Activated CD8-positive, alpha-beta memory T cell treated with anti-CD3 and anti-CD28 coated beads, Interleukin-2, amount 50 U/mL, for 24 hours (primary cell): ENCODE data around the gene PRKD3.

ENCODE experiments used
- DNase-seq: peaks from one replicate; pipeline ENCODE4 v3.0.0-alpha.2; 2020; ENCODE audit errors: extremely low read depth

PRKD3 gene

GRCh38 chr2:37343537-37344434, 19.2 kb upstream of the PRKD3 start:
- no peak for DNase-seq

GRCh38 chr2:37342591-37343220, 18.1 kb upstream of the PRKD3 start:
- no peak for DNase-seq

- DNase-seq: no peak
These were observed 16.0 kb upstream of the PRKD3 start for GRCh38 chr2:37340637-37341036.

GRCh38 chr2:37338933-37339332, 14.3 kb upstream of the PRKD3 start:
- no peak for DNase-seq

GRCh38 chr2:37337620-37338280, 13.1 kb upstream of the PRKD3 start:
- no peak for DNase-seq

GRCh38 chr2:37335604-37336003, 11.0 kb upstream of the PRKD3 start:
- DNase-seq: no peak

- DNase-seq: no peak
These were observed 8.6 kb upstream of the PRKD3 start for GRCh38 chr2:37333256-37333655.

- DNase-seq: no peak
These were observed 7.9 kb upstream of the PRKD3 start for GRCh38 chr2:37332560-37332959.

GRCh38 chr2:37330681-37331080, 6.0 kb upstream of the PRKD3 start:
- DNase-seq: no peak

GRCh38 chr2:37326866-37327634, 2.4 kb upstream of the PRKD3 start:
- no peak for DNase-seq

- no peak for DNase-seq
These were observed 1.7 kb upstream of the PRKD3 start for GRCh38 chr2:37326285-37326684.

GRCh38 chr2:37325625-37326071, 1.0 kb upstream of the PRKD3 start:
- no peak for DNase-seq

GRCh38 chr2:37324536-37324785, 172 bp downstream of the PRKD3 start:
- no peak for DNase-seq

GRCh38 chr2:37323781-37324535, 675 bp downstream of the PRKD3 start:
- DNase-seq: no peak

GRCh38 chr2:37323176-37323780, 1.4 kb downstream of the PRKD3 start:
- DNase-seq: no peak

GRCh38 chr2:37322368-37322767, 2.3 kb downstream of the PRKD3 start:
- no peak for DNase-seq

GRCh38 chr2:37321029-37321682, 3.5 kb downstream of the PRKD3 start:
- DNase-seq: no peak

- no peak for DNase-seq
These were observed 4.7 kb downstream of the PRKD3 start for GRCh38 chr2:37319754-37320609.

- DNase-seq: no peak
These were observed 6.2 kb downstream of the PRKD3 start for GRCh38 chr2:37318401-37318800.

- DNase-seq: no peak
These were observed 6.9 kb downstream of the PRKD3 start for GRCh38 chr2:37317746-37318145.
